ENCODE results near the gene ZNF12. TPM values are rescaled to one million over a fixed set of nuclear protein-coding genes. Genes with fewer than 3 reads are reported as not detected.
"Not testable (repeated sequence)": the region's sequence is repeated elsewhere in the genome, so short reads cannot be mapped to it uniquely, and the experiment has no call there.

The ZNF12 gene
- 10 to 100 TPM; 29.0 to 43.2 (median 30.6) TPM for total RNA-seq
- 10 to 100 TPM in 2 of 3 donors, 1 to 10 TPM in 1; 9.7 to 16.2 (median 12.9) TPM for polyA plus RNA-seq
- long read RNA-seq, donor 1, full-length matches to known transcripts = 9 of 9 reads
- long read RNA-seq, donor 1, partial matches to known transcripts = 0 of 9 reads
- long read RNA-seq, donor 1, other reads (novel, unspliced or antisense) = 0 of 9 reads
- long read RNA-seq, donor 2, full-length matches to known transcripts = 2 of 2 reads
- long read RNA-seq, donor 2, partial matches to known transcripts = 0 of 2 reads
- long read RNA-seq, donor 2, other reads (novel, unspliced or antisense) = 0 of 2 reads

DNA sequence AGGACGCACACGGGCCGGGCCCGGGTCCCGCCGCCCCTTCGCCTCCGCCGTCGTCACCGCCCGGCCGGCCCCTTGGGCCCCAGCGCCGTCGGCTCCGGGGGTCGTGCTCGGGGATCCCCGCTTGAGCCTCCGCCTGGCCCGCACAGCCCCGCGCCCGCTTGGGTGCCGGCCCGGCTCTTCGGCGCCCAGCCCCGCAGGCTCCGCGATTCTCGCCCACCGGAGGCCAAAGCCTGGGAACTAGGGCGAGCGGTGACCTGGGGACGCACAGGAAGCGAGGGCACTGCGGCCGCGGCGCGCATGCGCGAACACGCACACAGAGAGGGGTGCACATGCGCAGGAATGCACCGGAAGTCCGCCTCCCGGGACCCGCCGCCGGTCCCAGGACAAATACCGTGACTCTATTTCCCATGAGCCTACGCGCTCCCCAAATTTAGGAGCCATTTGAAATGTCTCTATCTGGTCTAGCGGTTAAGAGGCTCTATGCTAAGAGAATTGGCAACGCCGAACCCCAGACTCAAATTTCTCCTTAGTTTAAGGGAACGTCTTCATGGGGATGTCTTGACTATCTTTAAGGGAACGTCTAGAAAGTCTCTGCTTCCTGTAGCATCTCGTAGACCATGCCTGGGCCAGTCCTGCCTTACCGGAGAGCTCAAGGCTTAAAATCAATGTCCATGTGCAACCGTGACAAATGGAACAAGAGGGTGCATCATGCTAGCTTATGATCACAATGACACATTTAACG is at the start of gene ZNF12:
TSS of gene ZNF12 (minus strand) at position 282 of the 742 bp plus-strand sequence. CDS start 1,774 bp downstream, outside the sequence.
- H3K36me3 ChIP-seq = peaks cover 0 to 31% (median 21%) of the 10 kb centered on the region in 6 donors
- H3K27ac ChIP-seq = peak within 1 kb of the TSS; percentile 90 to 97 (median 95)
- 1 to 4% (median 2%) methylated on average over 27 to 65 of the region's 65 CpGs for WGBS, 5 donors
- TF ChIP-seq, protein P1, sequence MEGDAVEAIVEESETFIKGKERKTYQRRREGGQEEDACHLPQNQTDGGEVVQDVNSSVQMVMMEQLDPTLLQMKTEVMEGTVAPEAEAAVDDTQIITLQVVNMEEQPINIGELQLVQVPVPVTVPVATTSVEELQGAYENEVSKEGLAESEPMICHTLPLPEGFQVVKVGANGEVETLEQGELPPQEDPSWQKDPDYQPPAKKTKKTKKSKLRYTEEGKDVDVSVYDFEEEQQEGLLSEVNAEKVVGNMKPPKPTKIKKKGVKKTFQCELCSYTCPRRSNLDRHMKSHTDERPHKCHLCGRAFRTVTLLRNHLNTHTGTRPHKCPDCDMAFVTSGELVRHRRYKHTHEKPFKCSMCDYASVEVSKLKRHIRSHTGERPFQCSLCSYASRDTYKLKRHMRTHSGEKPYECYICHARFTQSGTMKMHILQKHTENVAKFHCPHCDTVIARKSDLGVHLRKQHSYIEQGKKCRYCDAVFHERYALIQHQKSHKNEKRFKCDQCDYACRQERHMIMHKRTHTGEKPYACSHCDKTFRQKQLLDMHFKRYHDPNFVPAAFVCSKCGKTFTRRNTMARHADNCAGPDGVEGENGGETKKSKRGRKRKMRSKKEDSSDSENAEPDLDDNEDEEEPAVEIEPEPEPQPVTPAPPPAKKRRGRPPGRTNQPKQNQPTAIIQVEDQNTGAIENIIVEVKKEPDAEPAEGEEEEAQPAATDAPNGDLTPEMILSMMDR (IDR thresholded peaks at IDR 0.05 in 8 of 11, conservative IDR thresholded peaks at IDR 0.05 in 3 of 11) = peak in 3 of 11 experiments; percentile 9 to 29 (median 19)
- peak; percentile 93 to 96 (median 94) for TF ChIP-seq POLR2AphosphoS5 (IDR thresholded peaks at IDR 0.05)
- TF ChIP-seq POLR2A (IDR thresholded peaks at IDR 0.05) = no peak
- DNase-seq = peak; percentile 98
- H3K4me3 ChIP-seq = peak within 1 kb of the TSS; percentile 83 to 91 (median 86)
- H3K27me3 ChIP-seq (replicated peaks in 1 of 7) = peaks cover 0 to 7% (median 0%) of the 10 kb centered on the region in 7 donors
- intact Hi-C loops (cut with DNase I; ENCODE audit: low total_unique reads) = no loop called here
- H3K4me1 ChIP-seq = peaks cover 9 to 43% (median 39%) of the 10 kb centered on the region in 6 donors
- H3K9me3 ChIP-seq = peaks cover 0 to 16% (median 2%) of the 10 kb centered on the region in 8 donors

DNA sequence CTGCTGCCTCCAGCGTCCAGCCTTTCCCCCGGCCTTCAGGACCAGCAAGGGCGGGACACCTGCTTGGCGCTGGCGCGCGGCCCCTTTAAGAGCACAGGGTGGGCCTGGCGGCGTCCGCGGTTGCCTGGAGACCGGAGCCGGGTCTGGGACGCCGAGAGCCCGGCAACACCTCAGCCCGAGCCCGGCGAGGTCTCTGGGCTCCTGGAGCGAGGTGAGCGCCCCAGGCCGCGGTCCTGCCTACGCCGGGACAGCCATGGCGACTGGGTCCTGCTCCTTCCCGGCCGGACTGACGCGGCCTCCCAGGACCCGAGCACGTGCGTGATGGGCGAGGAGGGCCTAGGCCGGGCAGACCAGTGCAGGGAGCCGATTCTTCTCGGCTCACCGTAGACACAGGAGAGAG is 47.2 kb upstream of the ZNF12 start, which contains the start of gene RSPH10B2:
TSS of gene RSPH10B2 (plus strand) at position 140 of the 400 bp plus-strand sequence. CDS start 3,575 bp downstream, outside the sequence.
- H3K4me1 ChIP-seq; H3K4me3 ChIP-seq; intact Hi-C loops (cut with DNase I; ENCODE audit: low total_unique reads); H3K27me3 ChIP-seq (replicated peaks in 1 of 7); H3K9me3 ChIP-seq: not testable (repeated sequence)
- peaks cover 0 to 10% (median 5%) of the 10 kb centered on the region in 6 donors for H3K36me3 ChIP-seq
- DNase-seq = peak; percentile 70
- H3K27ac ChIP-seq = peak within 1 kb of the TSS in 1 of 8 donors; percentile 68
- 13 to 43% (median 35%) methylated on average over 5 to 23 of the region's 38 CpGs; no CpG with 5 or more reads in 1 of the 5 donors for WGBS, 5 donors

DNA sequence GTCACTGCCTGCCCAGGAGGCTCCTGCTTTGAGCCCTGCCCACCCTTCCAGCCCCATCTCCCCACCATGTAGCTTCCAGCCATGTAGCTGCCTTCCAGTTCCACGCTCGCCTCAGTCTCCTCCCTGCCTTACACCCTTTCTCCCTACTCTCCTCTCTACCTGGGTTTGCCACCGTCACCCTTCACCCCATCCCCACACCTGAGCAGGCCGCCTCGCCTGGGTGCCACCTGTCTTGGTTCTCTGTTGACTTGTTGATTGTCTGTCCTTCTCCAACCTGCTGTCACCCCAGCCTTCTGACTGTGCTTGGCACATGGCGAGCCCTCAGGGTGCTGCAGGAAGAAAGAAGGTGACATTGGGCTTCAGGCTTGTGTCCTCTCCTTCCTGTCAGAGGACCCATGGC is 43.4 kb upstream of the ZNF12 start:
- H3K27me3 ChIP-seq (replicated peaks in 1 of 7); H3K9me3 ChIP-seq; H3K4me1 ChIP-seq; H3K27ac ChIP-seq; DNase-seq; intact Hi-C loops (cut with DNase I; ENCODE audit: low total_unique reads); H3K4me3 ChIP-seq: not testable (repeated sequence)
- H3K36me3 ChIP-seq = peaks cover 0 to 35% (median 19%) of the 10 kb centered on the region in 6 donors
- 94 to 97% (median 95%) methylated on average over 3 to 6 of the region's 6 CpGs for whole genome bisulfite sequencing, 5 donors

DNA sequence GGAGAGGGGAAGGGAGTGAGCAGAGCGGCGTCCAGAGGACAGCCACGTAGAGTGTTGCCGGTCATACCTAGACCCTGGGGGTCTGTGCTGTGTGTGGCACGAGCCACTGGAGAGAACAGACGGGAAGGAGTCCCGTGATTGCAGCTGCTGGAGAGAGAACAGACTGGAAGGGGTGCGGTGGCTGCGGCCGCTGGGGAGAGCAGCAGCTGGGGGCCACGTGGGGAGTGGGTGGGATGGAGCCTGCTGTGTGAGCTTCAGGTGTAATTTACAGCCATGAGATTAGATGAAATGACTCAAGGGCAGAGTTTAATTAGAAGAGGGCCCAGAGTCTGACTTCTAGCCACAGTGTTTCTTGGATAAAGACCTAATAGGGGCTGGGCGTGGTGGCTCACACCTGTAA is 42.6 kb upstream of the ZNF12 start:
- H3K4me3 ChIP-seq; intact Hi-C loops (cut with DNase I; ENCODE audit: low total_unique reads); H3K27me3 ChIP-seq (replicated peaks in 1 of 7); DNase-seq; H3K4me1 ChIP-seq; H3K9me3 ChIP-seq; H3K27ac ChIP-seq: not testable (repeated sequence)
- WGBS, 5 donors = 92 to 98% (median 96%) methylated on average over 5 to 8 of the region's 12 CpGs
- H3K36me3 ChIP-seq = peaks cover 0 to 40% (median 19%) of the 10 kb centered on the region in 6 donors

DNA sequence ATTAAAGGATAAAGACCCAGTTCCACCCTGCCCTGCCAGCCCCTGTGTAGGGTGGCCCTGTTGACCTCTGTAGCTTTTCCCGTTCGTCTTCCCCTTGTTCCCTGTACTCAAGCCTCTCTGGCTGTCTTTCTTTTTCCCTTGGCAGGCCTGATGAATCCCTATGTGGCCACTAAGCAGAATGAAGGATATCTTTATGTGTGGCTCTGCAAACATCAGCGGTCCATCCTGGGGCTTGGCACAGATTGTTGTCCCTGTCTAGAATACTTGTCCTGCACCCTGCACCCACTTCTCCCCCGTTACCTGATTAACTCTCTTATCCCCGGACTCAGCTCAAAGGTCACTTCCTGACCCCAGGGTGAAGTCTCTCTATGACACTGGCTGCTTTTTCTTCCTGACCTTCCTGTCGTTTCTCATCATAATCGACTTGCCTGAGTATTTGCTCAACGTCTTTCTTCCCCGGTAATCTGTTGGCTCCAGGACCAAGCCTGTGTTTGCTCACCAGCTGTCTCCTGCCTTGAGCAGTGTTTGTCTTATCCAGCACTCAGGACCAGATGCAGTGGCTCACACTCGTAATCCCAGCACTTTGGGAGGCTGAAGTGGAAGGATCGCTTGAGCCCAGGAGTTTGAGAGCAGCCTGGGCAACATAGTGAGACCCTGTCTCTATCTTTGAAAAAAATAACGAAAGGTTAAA is 37.8 kb upstream of the ZNF12 start:
- H3K4me1 ChIP-seq; DNase-seq; H3K27me3 ChIP-seq (replicated peaks in 1 of 7); intact Hi-C loops (cut with DNase I; ENCODE audit: low total_unique reads); H3K27ac ChIP-seq; H3K9me3 ChIP-seq; H3K4me3 ChIP-seq: not testable (repeated sequence)
- H3K36me3 ChIP-seq = peaks cover 0 to 77% (median 27%) of the 10 kb centered on the region in 6 donors
- WGBS, 5 donors = 86 to 100% (median 99%) methylated on average over 1 to 2 of the region's 12 CpGs

DNA sequence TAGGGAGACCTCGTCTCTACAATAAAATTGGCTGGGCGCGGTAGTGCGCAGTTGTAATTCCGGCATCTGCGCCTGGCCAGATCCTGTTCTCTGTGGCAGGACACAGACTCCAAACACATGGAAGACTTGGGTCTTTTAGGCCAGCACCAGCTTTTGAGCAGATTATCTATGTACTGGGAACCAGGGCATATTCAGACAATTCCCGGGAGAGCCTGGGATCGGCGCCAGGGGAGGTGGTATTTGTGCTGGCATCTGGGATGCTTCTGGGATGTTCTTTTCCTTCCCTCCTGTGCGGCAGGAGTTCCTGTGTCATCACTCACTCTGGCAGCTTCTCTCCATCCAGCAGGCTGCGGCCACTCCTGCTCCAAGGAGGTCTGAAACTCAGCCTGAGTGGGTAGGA is 31.7 kb upstream of the ZNF12 start:
- not testable (repeated sequence) for H3K9me3 ChIP-seq

More for the DNA sequence above, 31.7 kb upstream of the ZNF12 start:
- H3K4me3 ChIP-seq; H3K27ac ChIP-seq; H3K27me3 ChIP-seq (replicated peaks in 1 of 7); H3K4me1 ChIP-seq; intact Hi-C loops (cut with DNase I; ENCODE audit: low total_unique reads); DNase-seq: not testable (repeated sequence)
- WGBS, 5 donors = 94 to 100% (median 97%) methylated on average over 1 to 4 of the region's 11 CpGs; no CpG with 5 or more reads in 1 of the 5 donors
- peaks cover 0 to 98% (median 54%) of the 10 kb centered on the region in 6 donors for H3K36me3 ChIP-seq

Data from spleen (tissue), 13 donors.